ENCODE results near the gene LSAMP. TPM values are rescaled to one million over a fixed set of nuclear protein-coding genes. Genes with fewer than 3 reads are reported as not detected.
A peak's percentile ranks its signal among the peaks of the same experiment; 100 is the strongest.

The LSAMP gene
- total RNA-seq, 1 donor from 2014 or later: 18.0 TPM

- no peak overlapping the region for H2AFZ ChIP-seq (replicated peaks)
- no peaks in the 10 kb centered on the region for H3F3A ChIP-seq (ENCODE audit: low read depth)
- H3K4me1 Mint-ChIP-seq: peaks cover 12% of the 10 kb centered on the region
- no peak overlapping the region for H3K4me2 ChIP-seq
- H3K4me3 Mint-ChIP-seq: no peak overlapping the region
- H3K27me3 Mint-ChIP-seq (ENCODE audit: insufficient read depth, low read depth): no peaks in the 10 kb centered on the region
- H3K36me3 Mint-ChIP-seq: no peaks in the 10 kb centered on the region
- H3K4me1 ChIP-seq: peaks cover 6% of the 10 kb centered on the region
- H3K4me3 ChIP-seq: no peak overlapping the region
- no peaks in the 10 kb centered on the region for H3K9me3 ChIP-seq (ENCODE audit: low read depth)
- no peaks in the 10 kb centered on the region for H3K27me3 ChIP-seq
- H3K9ac ChIP-seq: no peak overlapping the region
- H4K20me1 ChIP-seq (ENCODE audit: low read depth): no peaks in the 10 kb centered on the region
- no peak overlapping the region for H3K27ac ChIP-seq
- no peaks in the 10 kb centered on the region for H3K79me2 ChIP-seq (ENCODE audit: low read depth)
- no peak for DNase-seq (ENCODE audit: low spot score)
- H3K36me3 ChIP-seq: no peaks in the 10 kb centered on the region
- TF ChIP-seq EZH2phosphoT487 (IDR thresholded peaks at IDR 0.05) (no peak), EZH2 (IDR thresholded peaks at IDR 0.05) (no peak), CTCF (IDR thresholded peaks at IDR 0.05) (no peak)
- no peak overlapping the region for H3K27ac Mint-ChIP-seq
- no peaks in the 10 kb centered on the region for H3K9me3 Mint-ChIP-seq
These were observed 573.6 kb downstream of the LSAMP start for GRCh38 chr3:115871735-115872134.

GRCh38 chr3:115864911-115865310 is 580.4 kb downstream of the LSAMP start:
- no peak overlapping the region for H3K27ac Mint-ChIP-seq
- no peaks in the 10 kb centered on the region for H3K36me3 ChIP-seq
- no peaks in the 10 kb centered on the region for H3K9me3 ChIP-seq (ENCODE audit: low read depth)
- H3K27ac ChIP-seq: no peak overlapping the region
- no peak overlapping the region for H2AFZ ChIP-seq (replicated peaks)
- peaks cover 20% of the 10 kb centered on the region for H4K20me1 ChIP-seq (ENCODE audit: low read depth)
- H3K36me3 Mint-ChIP-seq: no peaks in the 10 kb centered on the region
- H3K9ac ChIP-seq: no peak overlapping the region
- H3F3A ChIP-seq (ENCODE audit: low read depth): peaks cover 15% of the 10 kb centered on the region
- no peak for DNase-seq (ENCODE audit: low spot score)
- H3K4me3 Mint-ChIP-seq: no peak overlapping the region
- H3K4me1 Mint-ChIP-seq: peaks cover 32% of the 10 kb centered on the region
- TF ChIP-seq EZH2 (IDR thresholded peaks at IDR 0.05): no peak
- TF ChIP-seq CTCF (IDR thresholded peaks at IDR 0.05): no peak
- no peak for TF ChIP-seq EZH2phosphoT487 (IDR thresholded peaks at IDR 0.05)
- H3K79me2 ChIP-seq (ENCODE audit: low read depth): no peaks in the 10 kb centered on the region
- H3K4me2 ChIP-seq: no peak overlapping the region
- peaks cover 2% of the 10 kb centered on the region for H3K27me3 Mint-ChIP-seq (ENCODE audit: insufficient read depth, low read depth)
- no peaks in the 10 kb centered on the region for H3K9me3 Mint-ChIP-seq
- H3K4me1 ChIP-seq: peaks cover 28% of the 10 kb centered on the region
- H3K4me3 ChIP-seq: no peak overlapping the region
- no peaks in the 10 kb centered on the region for H3K27me3 ChIP-seq

GRCh38 chr3:115862849-115863248 is 582.4 kb downstream of the LSAMP start:
- peak; percentile 27 for DNase-seq (ENCODE audit: low spot score)
- Histone ChIP-seq H4K20me1 (ENCODE audit: low read depth) (peaks cover 34% of the 10 kb centered on the region), H3F3A (ENCODE audit: low read depth) (peaks cover 33% of the 10 kb centered on the region), H3K4me1 (peaks cover 44% of the 10 kb centered on the region), H3K79me2 (ENCODE audit: low read depth) (no peaks in the 10 kb centered on the region), H3K27ac (no peak overlapping the region), H3K9me3 (ENCODE audit: low read depth) (no peaks in the 10 kb centered on the region), H2AFZ (replicated peaks) (no peak overlapping the region), H3K36me3 (no peaks in the 10 kb centered on the region), H3K27me3 (no peaks in the 10 kb centered on the region), H3K4me3 (no peak overlapping the region), H3K9ac (no peak overlapping the region), H3K4me2 (peak overlapping the region; percentile 35)
- no peak for TF ChIP-seq EZH2 (IDR thresholded peaks at IDR 0.05)
- no peak for TF ChIP-seq EZH2phosphoT487 (IDR thresholded peaks at IDR 0.05)
- no peak for TF ChIP-seq CTCF (IDR thresholded peaks at IDR 0.05)
- H3K27me3 Mint-ChIP-seq (ENCODE audit: insufficient read depth, low read depth): peaks cover 2% of the 10 kb centered on the region
- H3K27ac Mint-ChIP-seq: no peak overlapping the region
- H3K4me3 Mint-ChIP-seq: no peak overlapping the region
- peaks cover 47% of the 10 kb centered on the region for H3K4me1 Mint-ChIP-seq
- H3K9me3 Mint-ChIP-seq: no peaks in the 10 kb centered on the region
- H3K36me3 Mint-ChIP-seq: no peaks in the 10 kb centered on the region

All from neural progenitor cell (in vitro differentiated cells).